Measurements from ENCODE around the gene TAF11. TPM values are rescaled to one million over a fixed set of nuclear protein-coding genes. Genes with fewer than 3 reads are reported as not detected.
"Not testable (repeated sequence)": the region's sequence is repeated elsewhere in the genome, so short reads cannot be mapped to it uniquely, and the experiment has no call there.

TAF11 gene
- total RNA-seq, 3 donors from 2014 or later, result 23.2 to 26.8 (median 24.2) TPM

GRCh38 chr6:34901930-34902329 lies 14.1 kb upstream of the TAF11 start:
- intact Hi-C loops (cut with DNase I, micrococcal nuclease), result no loop called here
- no peaks in the 10 kb centered on the region for H3K4me1 ChIP-seq (ENCODE audit: low read depth)

GRCh38 chr6:34900321-34901031 lies 12.6 kb upstream of the TAF11 start:
- Histone ChIP-seq H3K4me3 (no peak overlapping the region), H3K4me1 (ENCODE audit: low read depth) (no peaks in the 10 kb centered on the region), H3K36me3 (ENCODE audit: low read depth) (no peaks in the 10 kb centered on the region), H3K9me3 (no peaks in the 10 kb centered on the region)
- ATAC-seq (no peak), DNase-seq (no peak)
- no peak for TF ChIP-seq CTCF (IDR thresholded peaks at IDR 0.05)
- intact Hi-C loops (cut with DNase I, micrococcal nuclease), result no loop called here

More at GRCh38 chr6:34901930-34902329, 14.1 kb upstream of the TAF11 start:
- Histone ChIP-seq H3K9me3 (no peaks in the 10 kb centered on the region), H3K4me3 (no peak overlapping the region), H3K36me3 (ENCODE audit: low read depth) (no peaks in the 10 kb centered on the region)
- no peak for DNase-seq
- TF ChIP-seq CTCF (IDR thresholded peaks at IDR 0.05), result no peak
- ATAC-seq, result no peak

- H3K4me1 ChIP-seq (ENCODE audit: low read depth); H3K4me3 ChIP-seq; H3K36me3 ChIP-seq (ENCODE audit: low read depth); DNase-seq; ATAC-seq; H3K9me3 ChIP-seq; intact Hi-C loops (cut with DNase I, micrococcal nuclease): not testable (repeated sequence)
Observed at GRCh38 chr6:34899748-34900147, 11.9 kb upstream of the TAF11 start.

- no peak for DNase-seq
- H3K36me3 ChIP-seq (ENCODE audit: low read depth), result no peaks in the 10 kb centered on the region
- intact Hi-C loops (cut with DNase I, micrococcal nuclease), result no loop called here
- no peak overlapping the region for H3K4me3 ChIP-seq
- no peaks in the 10 kb centered on the region for H3K9me3 ChIP-seq
- no peak for TF ChIP-seq CTCF (IDR thresholded peaks at IDR 0.05)
- H3K4me1 ChIP-seq (ENCODE audit: low read depth), result no peaks in the 10 kb centered on the region
- ATAC-seq, result no peak
Observed at GRCh38 chr6:34897716-34898115, 9.9 kb upstream of the TAF11 start.

- ATAC-seq (no peak), DNase-seq (no peak)
- intact Hi-C loops (cut with DNase I, micrococcal nuclease), result no loop called here
- no peaks in the 10 kb centered on the region for H3K4me1 ChIP-seq (ENCODE audit: low read depth)
- H3K4me3 ChIP-seq, result no peak overlapping the region
- TF ChIP-seq CTCF (IDR thresholded peaks at IDR 0.05), result no peak
- no peaks in the 10 kb centered on the region for H3K36me3 ChIP-seq (ENCODE audit: low read depth)
- no peaks in the 10 kb centered on the region for H3K9me3 ChIP-seq
Observed at GRCh38 chr6:34897130-34897529, 9.3 kb upstream of the TAF11 start.

- Histone ChIP-seq H3K9me3 (no peaks in the 10 kb centered on the region), H3K4me1 (ENCODE audit: low read depth) (peaks cover 14% of the 10 kb centered on the region), H3K4me3 (no peak overlapping the region), H3K36me3 (ENCODE audit: low read depth) (no peaks in the 10 kb centered on the region)
- ATAC-seq, result no peak
- TF ChIP-seq CTCF (IDR thresholded peaks at IDR 0.05), result no peak
- DNase-seq, result no peak
- intact Hi-C loops (cut with DNase I, micrococcal nuclease), result no loop called here
Observed at GRCh38 chr6:34894693-34895092, 6.9 kb upstream of the TAF11 start.

Measured in mucosa of descending colon (tissue), 3 donors.